ENCODE measurements around the gene CHEK2.

The CHEK2 gene

GRCh38 chr22:28771195-28771791 lies 29.7 kb upstream of the CHEK2 start:
- DNase-seq, result no peak
- no peaks in the 10 kb centered on the region for H3K9me3 ChIP-seq (replicated peaks; ENCODE audit: insufficient read depth, low read length)
- H3K36me3 ChIP-seq (replicated peaks; ENCODE audit: insufficient read depth, low read length), result peaks cover 5% of the 10 kb centered on the region; the same call in 1 of the 2 replicates
- TF ChIP-seq CTCF (IDR thresholded peaks at IDR 0.05; ENCODE audit: low read length) (no peak), EZH2 (optimal IDR thresholded peaks at IDR 0.05; ENCODE audit: low read depth, low read length) (no peak), EZH2phosphoT487 (IDR thresholded peaks at IDR 0.05; ENCODE audit: low read length) (no peak)
- no peaks in the 10 kb centered on the region for H3K27me3 ChIP-seq (replicated peaks; ENCODE audit: insufficient read depth, low read length)
- H3K9ac ChIP-seq (ENCODE audit: low read length), result no peak overlapping the region
- no peak overlapping the region for H3K4me3 ChIP-seq (ENCODE audit: low read length)
- H3K79me2 ChIP-seq (ENCODE audit: low read length), result peaks cover 33% of the 10 kb centered on the region
- H3K27ac ChIP-seq (ENCODE audit: low read length), result no peak overlapping the region
- no peaks in the 10 kb centered on the region for H4K20me1 ChIP-seq (ENCODE audit: insufficient read depth, low read length)
- H3K4me2 ChIP-seq (ENCODE audit: low read depth, low read length), result no peak overlapping the region
- no peaks in the 10 kb centered on the region for H3K4me1 ChIP-seq (ENCODE audit: low read length)
- H3F3A ChIP-seq (ENCODE audit: insufficient read depth, low read length), result peaks cover 15% of the 10 kb centered on the region
- H3K9me2 ChIP-seq (replicated peaks; ENCODE audit: insufficient read depth, low read length), result no peaks in the 10 kb centered on the region
- no peak overlapping the region for H2AFZ ChIP-seq (ENCODE audit: low read length)

GRCh38 chr22:28769394-28770085 lies 27.9 kb upstream of the CHEK2 start:
- no peak overlapping the region for H3K4me2 ChIP-seq (ENCODE audit: low read depth, low read length)
- no peaks in the 10 kb centered on the region for H3K9me3 ChIP-seq (replicated peaks; ENCODE audit: insufficient read depth, low read length)
- no peak for DNase-seq
- TF ChIP-seq EZH2phosphoT487 (IDR thresholded peaks at IDR 0.05; ENCODE audit: low read length) (no peak), CTCF (IDR thresholded peaks at IDR 0.05; ENCODE audit: low read length) (no peak), EZH2 (optimal IDR thresholded peaks at IDR 0.05; ENCODE audit: low read depth, low read length) (no peak)
- no peaks in the 10 kb centered on the region for H4K20me1 ChIP-seq (ENCODE audit: insufficient read depth, low read length)
- no peak overlapping the region for H3K27ac ChIP-seq (ENCODE audit: low read length)
- H3K36me3 ChIP-seq (replicated peaks; ENCODE audit: insufficient read depth, low read length), result peaks cover 3% of the 10 kb centered on the region; the same call in 1 of the 2 replicates
- no peaks in the 10 kb centered on the region for H3K9me2 ChIP-seq (replicated peaks; ENCODE audit: insufficient read depth, low read length)
- no peak overlapping the region for H2AFZ ChIP-seq (ENCODE audit: low read length)
- H3K4me1 ChIP-seq (ENCODE audit: low read length), result no peaks in the 10 kb centered on the region
- H3F3A ChIP-seq (ENCODE audit: insufficient read depth, low read length), result peaks cover 15% of the 10 kb centered on the region
- peaks cover 16% of the 10 kb centered on the region for H3K79me2 ChIP-seq (ENCODE audit: low read length)
- no peak overlapping the region for H3K4me3 ChIP-seq (ENCODE audit: low read length)
- no peaks in the 10 kb centered on the region for H3K27me3 ChIP-seq (replicated peaks; ENCODE audit: insufficient read depth, low read length)
- no peak overlapping the region for H3K9ac ChIP-seq (ENCODE audit: low read length)

- no peak overlapping the region for H2AFZ ChIP-seq (ENCODE audit: low read length)
- no peaks in the 10 kb centered on the region for H3K9me2 ChIP-seq (replicated peaks; ENCODE audit: insufficient read depth, low read length)
- H4K20me1 ChIP-seq (ENCODE audit: insufficient read depth, low read length), result no peaks in the 10 kb centered on the region
- peaks cover 9% of the 10 kb centered on the region for H3K79me2 ChIP-seq (ENCODE audit: low read length)
- H3K27ac ChIP-seq (ENCODE audit: low read length), result no peak overlapping the region
- no peak overlapping the region for H3K4me3 ChIP-seq (ENCODE audit: low read length)
- no peak overlapping the region for H3K9ac ChIP-seq (ENCODE audit: low read length)
- H3K4me2 ChIP-seq (ENCODE audit: low read depth, low read length), result no peak overlapping the region
- DNase-seq, result no peak
- TF ChIP-seq CTCF (IDR thresholded peaks at IDR 0.05; ENCODE audit: low read length), result no peak
- TF ChIP-seq EZH2 (optimal IDR thresholded peaks at IDR 0.05; ENCODE audit: low read depth, low read length), result no peak
- TF ChIP-seq EZH2phosphoT487 (IDR thresholded peaks at IDR 0.05; ENCODE audit: low read length), result no peak
- no peaks in the 10 kb centered on the region for H3K27me3 ChIP-seq (replicated peaks; ENCODE audit: insufficient read depth, low read length)
- H3F3A ChIP-seq (ENCODE audit: insufficient read depth, low read length), result peaks cover 13% of the 10 kb centered on the region
- no peaks in the 10 kb centered on the region for H3K36me3 ChIP-seq (replicated peaks; ENCODE audit: insufficient read depth, low read length)
- no peaks in the 10 kb centered on the region for H3K9me3 ChIP-seq (replicated peaks; ENCODE audit: insufficient read depth, low read length)
- no peaks in the 10 kb centered on the region for H3K4me1 ChIP-seq (ENCODE audit: low read length)
These were observed 27.2 kb upstream of the CHEK2 start for GRCh38 chr22:28768701-28769393.
